ENCODE measurements around the gene SLC17A8.

- TF ChIP-seq CTCF (IDR thresholded peaks at IDR 0.05) = no peak
- no peak for TF ChIP-seq POLR2A (IDR thresholded peaks at IDR 0.05)
These were observed at the start of gene SLC17A8 for GRCh38 chr12:100356644-100357223.
